Activated T-helper 9 cell treated with anti-CD3 and anti-CD28 coated beads, Interleukin-2, amount 50 U/mL, for 16 hours (primary cell): ENCODE data around the gene CELSR2.

Source experiments
- DNase-seq: peaks from one replicate; pipeline ENCODE4 v3.0.0-alpha.2; 2020; ENCODE audit warnings: low read depth

Gene CELSR2

GRCh38 chr1:109263597-109264378, 14.4 kb downstream of the CELSR2 start:
- peak; percentile 64 for DNase-seq

- DNase-seq: no peak
Measured at GRCh38 chr1:109264379-109264755, 15.0 kb downstream of the CELSR2 start.

GRCh38 chr1:109265016-109265415, 15.7 kb downstream of the CELSR2 start:
- no peak for DNase-seq

GRCh38 chr1:109265741-109266330, 16.5 kb downstream of the CELSR2 start:
- no peak for DNase-seq

- no peak for DNase-seq
Measured at GRCh38 chr1:109266965-109267364, 17.6 kb downstream of the CELSR2 start.

- no peak for DNase-seq
Measured at GRCh38 chr1:109267743-109268300, 18.5 kb downstream of the CELSR2 start.

GRCh38 chr1:109268431-109269211, 19.3 kb downstream of the CELSR2 start:
- no peak for DNase-seq

- no peak for DNase-seq
Measured at GRCh38 chr1:109269212-109269980, 20.1 kb downstream of the CELSR2 start.

- no peak for DNase-seq
Measured at GRCh38 chr1:109269981-109270622, 20.8 kb downstream of the CELSR2 start.

GRCh38 chr1:109270623-109271317, 21.4 kb downstream of the CELSR2 start:
- DNase-seq: no peak

GRCh38 chr1:109271458-109271857, 22.1 kb downstream of the CELSR2 start:
- no peak for DNase-seq

- no peak for DNase-seq
Measured at GRCh38 chr1:109272021-109272799, 22.9 kb downstream of the CELSR2 start.

GRCh38 chr1:109272831-109273547, 23.6 kb downstream of the CELSR2 start:
- no peak for DNase-seq

- DNase-seq: no peak
Measured at GRCh38 chr1:109273570-109274288, 24.4 kb downstream of the CELSR2 start.

GRCh38 chr1:109274533-109275476, 25.5 kb downstream of the CELSR2 start:
- no peak for DNase-seq

- DNase-seq: no peak
Measured at GRCh38 chr1:109275706-109276345, 26.5 kb downstream of the CELSR2 start.
